ENCODE results near the gene VIPR1. TPM values are rescaled to one million over a fixed set of nuclear protein-coding genes. Genes with fewer than 3 reads are reported as not detected.

VIPR1 gene
- total and polyA plus RNA-seq, 2 donors (not counting 1 experiment from before 2014, with no cell fraction given) = 0.11 TPM; not detected in 1

DNA sequence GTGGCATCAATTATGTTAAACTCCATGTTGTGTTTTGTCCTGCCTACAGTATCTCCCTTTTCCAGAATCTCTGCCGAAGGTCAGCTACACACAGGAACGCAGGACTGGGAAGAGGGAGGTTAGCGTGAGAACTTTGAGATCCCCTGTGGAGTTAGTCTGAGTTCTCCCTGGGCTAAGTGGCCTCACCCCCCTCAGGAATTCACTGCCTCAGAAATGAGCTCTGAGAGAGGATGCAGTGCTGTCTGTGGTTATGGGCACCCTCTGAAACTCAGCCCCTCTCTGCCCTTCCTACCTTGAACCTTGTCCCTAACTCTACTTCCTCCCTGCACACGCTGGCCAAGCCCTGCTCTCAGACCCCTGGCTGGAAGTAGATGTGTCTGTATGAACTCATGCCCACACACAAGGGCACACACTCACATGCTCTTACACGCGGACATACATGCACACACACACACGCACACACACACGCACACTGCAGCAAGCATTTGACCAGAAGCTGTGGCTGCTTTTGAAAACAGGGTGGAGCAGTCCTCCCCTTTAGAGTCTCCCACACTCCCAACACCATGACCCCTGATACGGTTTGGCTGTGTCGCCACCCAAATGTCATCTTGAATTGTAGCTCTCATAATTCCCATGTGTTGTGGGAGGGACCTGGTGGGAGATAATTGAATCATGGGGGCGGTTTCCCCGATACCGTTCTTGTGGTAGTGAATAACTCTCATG lies 5.3 kb upstream of the VIPR1 start:
- Histone ChIP-seq H3K9me3 (ENCODE audit: control insufficient read depth, insufficient read depth, low read depth, low read length) (no peaks in the 10 kb centered on the region), H3K27me3 (ENCODE audit: control insufficient read depth, insufficient read depth, low read length) (peaks cover 16% of the 10 kb centered on the region), H3K4me3 (replicated peaks in 1 of 4; ENCODE audit: control extremely low read depth in 1 of 4, insufficient read depth in 1 of 4, low read depth in 3 of 4, low read length in 4 of 4) (no peak overlapping the region), H3K4me2 (ENCODE audit: extremely low read depth, insufficient read depth, low read length) (no peak overlapping the region), H3K79me2 (ENCODE audit: control insufficient read depth, insufficient read depth, low read length) (no peaks in the 10 kb centered on the region), H2AFZ (ENCODE audit: low read length) (no peak overlapping the region), H3K36me3 (ENCODE audit: control insufficient read depth, insufficient read depth, low read length) (no peaks in the 10 kb centered on the region), H4K20me1 (ENCODE audit: control insufficient read depth, extremely low read depth, insufficient read depth, low read length) (no peaks in the 10 kb centered on the region), H3K4me1 (ENCODE audit: control insufficient read depth, extremely low read depth, insufficient read depth, low read length) (no peaks in the 10 kb centered on the region), H3K9ac (ENCODE audit: insufficient read depth, low read length) (no peak overlapping the region), H3K27ac (ENCODE audit: insufficient read depth, low read length) (no peak overlapping the region)
- peak in 1 of 2 donors; percentile 61 for DNase-seq (ENCODE audit: low read depth in 2 of 2)
- no peak for TF ChIP-seq EZH2 (IDR thresholded peaks at IDR 0.05; ENCODE audit: low read length, missing control alignments)
- TF ChIP-seq, protein P1, sequence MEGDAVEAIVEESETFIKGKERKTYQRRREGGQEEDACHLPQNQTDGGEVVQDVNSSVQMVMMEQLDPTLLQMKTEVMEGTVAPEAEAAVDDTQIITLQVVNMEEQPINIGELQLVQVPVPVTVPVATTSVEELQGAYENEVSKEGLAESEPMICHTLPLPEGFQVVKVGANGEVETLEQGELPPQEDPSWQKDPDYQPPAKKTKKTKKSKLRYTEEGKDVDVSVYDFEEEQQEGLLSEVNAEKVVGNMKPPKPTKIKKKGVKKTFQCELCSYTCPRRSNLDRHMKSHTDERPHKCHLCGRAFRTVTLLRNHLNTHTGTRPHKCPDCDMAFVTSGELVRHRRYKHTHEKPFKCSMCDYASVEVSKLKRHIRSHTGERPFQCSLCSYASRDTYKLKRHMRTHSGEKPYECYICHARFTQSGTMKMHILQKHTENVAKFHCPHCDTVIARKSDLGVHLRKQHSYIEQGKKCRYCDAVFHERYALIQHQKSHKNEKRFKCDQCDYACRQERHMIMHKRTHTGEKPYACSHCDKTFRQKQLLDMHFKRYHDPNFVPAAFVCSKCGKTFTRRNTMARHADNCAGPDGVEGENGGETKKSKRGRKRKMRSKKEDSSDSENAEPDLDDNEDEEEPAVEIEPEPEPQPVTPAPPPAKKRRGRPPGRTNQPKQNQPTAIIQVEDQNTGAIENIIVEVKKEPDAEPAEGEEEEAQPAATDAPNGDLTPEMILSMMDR (conservative IDR thresholded peaks at IDR 0.05 in 1 of 2, IDR thresholded peaks at IDR 0.05 in 1 of 2; ENCODE audit: low read depth in 1 of 2, low read length in 2 of 2) = no peak

DNA sequence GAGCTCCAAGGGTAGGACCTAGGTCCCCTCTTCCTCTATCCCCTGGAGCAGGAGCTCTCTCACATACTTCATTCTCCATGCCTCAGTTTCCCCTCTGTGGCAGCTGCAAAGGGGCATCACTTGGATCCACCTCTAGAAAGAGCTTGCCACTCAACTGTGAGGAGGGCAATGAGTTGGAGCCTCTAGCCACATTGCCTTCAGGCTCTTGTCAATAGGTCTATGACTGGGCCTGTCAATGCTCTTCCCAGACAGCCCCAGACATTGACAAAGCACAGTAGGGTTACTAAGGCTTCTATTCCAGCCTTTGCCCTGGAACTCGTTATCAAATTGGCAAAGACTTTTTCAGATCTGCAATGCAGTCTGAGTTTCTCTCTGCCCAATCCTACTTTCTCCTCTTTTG lies 4.4 kb upstream of the VIPR1 start:
- peaks cover 24% of the 10 kb centered on the region for H3K27me3 ChIP-seq (ENCODE audit: control insufficient read depth, insufficient read depth, low read length)

DNA sequence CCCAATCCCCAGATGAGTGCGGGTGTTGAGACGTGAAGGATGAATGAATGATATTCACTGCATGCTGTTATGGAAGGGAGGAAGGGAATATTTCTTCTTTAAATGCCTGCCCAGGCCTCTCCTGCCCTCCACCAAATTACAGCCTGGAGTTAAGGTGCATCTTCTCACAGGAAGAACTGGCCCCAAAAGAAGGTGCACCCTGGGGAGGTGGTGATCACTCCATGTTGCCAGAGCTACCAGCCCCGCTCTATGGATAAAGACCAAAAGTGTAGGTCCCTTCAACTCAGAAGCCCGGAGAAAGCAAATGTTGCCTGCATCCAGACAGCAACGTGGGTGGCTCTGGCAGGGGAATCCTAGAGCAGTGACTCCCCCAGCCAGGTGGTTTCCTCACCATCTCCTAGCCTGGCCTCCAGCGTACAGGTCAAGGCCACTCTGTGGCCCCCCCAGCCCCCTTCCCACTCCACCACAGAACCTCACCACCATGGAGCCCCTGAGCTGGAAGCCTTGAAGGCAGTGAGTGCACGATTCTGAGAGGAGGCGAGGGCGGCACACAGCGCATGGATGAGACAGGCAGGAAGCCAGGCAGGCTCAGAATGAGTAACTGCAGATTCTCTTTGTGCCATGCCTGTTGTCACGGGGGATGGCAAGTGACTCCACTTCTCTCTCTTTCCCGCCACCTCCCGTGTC lies 3.5 kb upstream of the VIPR1 start:
- no peak overlapping the region for H3K4me2 ChIP-seq (ENCODE audit: extremely low read depth, insufficient read depth, low read length)
- no peak overlapping the region for H3K27ac ChIP-seq (ENCODE audit: insufficient read depth, low read length)
- TF ChIP-seq EZH2 (IDR thresholded peaks at IDR 0.05; ENCODE audit: low read length, missing control alignments) = no peak
- TF ChIP-seq, protein P1 (conservative IDR thresholded peaks at IDR 0.05 in 1 of 2, IDR thresholded peaks at IDR 0.05 in 1 of 2; ENCODE audit: low read depth in 1 of 2, low read length in 2 of 2) = no peak
- H3K9me3 ChIP-seq (ENCODE audit: control insufficient read depth, insufficient read depth, low read depth, low read length) = no peaks in the 10 kb centered on the region
- H3K4me3 ChIP-seq (replicated peaks in 1 of 4; ENCODE audit: control extremely low read depth in 1 of 4, insufficient read depth in 1 of 4, low read depth in 3 of 4, low read length in 4 of 4) = no peak overlapping the region
- H3K4me1 ChIP-seq (ENCODE audit: control insufficient read depth, extremely low read depth, insufficient read depth, low read length) = no peaks in the 10 kb centered on the region
- H2AFZ ChIP-seq (ENCODE audit: low read length) = no peak overlapping the region
- no peaks in the 10 kb centered on the region for H3K79me2 ChIP-seq (ENCODE audit: control insufficient read depth, insufficient read depth, low read length)
- no peaks in the 10 kb centered on the region for H4K20me1 ChIP-seq (ENCODE audit: control insufficient read depth, extremely low read depth, insufficient read depth, low read length)
- peaks cover 33% of the 10 kb centered on the region for H3K27me3 ChIP-seq (ENCODE audit: control insufficient read depth, insufficient read depth, low read length)
- H3K9ac ChIP-seq (ENCODE audit: insufficient read depth, low read length) = no peak overlapping the region
- no peak for DNase-seq (ENCODE audit: low read depth in 2 of 2)
- no peaks in the 10 kb centered on the region for H3K36me3 ChIP-seq (ENCODE audit: control insufficient read depth, insufficient read depth, low read length)

More for the DNA sequence above, 4.4 kb upstream of the VIPR1 start:
- no peaks in the 10 kb centered on the region for H3K79me2 ChIP-seq (ENCODE audit: control insufficient read depth, insufficient read depth, low read length)
- H3K9ac ChIP-seq (ENCODE audit: insufficient read depth, low read length) = no peak overlapping the region
- no peaks in the 10 kb centered on the region for H4K20me1 ChIP-seq (ENCODE audit: control insufficient read depth, extremely low read depth, insufficient read depth, low read length)
- no peaks in the 10 kb centered on the region for H3K9me3 ChIP-seq (ENCODE audit: control insufficient read depth, insufficient read depth, low read depth, low read length)
- TF ChIP-seq EZH2 (IDR thresholded peaks at IDR 0.05; ENCODE audit: low read length, missing control alignments) = no peak
- TF ChIP-seq, protein P1 (conservative IDR thresholded peaks at IDR 0.05 in 1 of 2, IDR thresholded peaks at IDR 0.05 in 1 of 2; ENCODE audit: low read depth in 1 of 2, low read length in 2 of 2) = no peak
- no peak overlapping the region for H3K4me3 ChIP-seq (replicated peaks in 1 of 4; ENCODE audit: control extremely low read depth in 1 of 4, insufficient read depth in 1 of 4, low read depth in 3 of 4, low read length in 4 of 4)
- no peak overlapping the region for H3K27ac ChIP-seq (ENCODE audit: insufficient read depth, low read length)
- no peaks in the 10 kb centered on the region for H3K4me1 ChIP-seq (ENCODE audit: control insufficient read depth, extremely low read depth, insufficient read depth, low read length)
- no peaks in the 10 kb centered on the region for H3K36me3 ChIP-seq (ENCODE audit: control insufficient read depth, insufficient read depth, low read length)
- H2AFZ ChIP-seq (ENCODE audit: low read length) = no peak overlapping the region
- no peak for DNase-seq (ENCODE audit: low read depth in 2 of 2)
- no peak overlapping the region for H3K4me2 ChIP-seq (ENCODE audit: extremely low read depth, insufficient read depth, low read length)
